WTC11 (cell line): Measurements from ENCODE around the gene CSF1R. TPM values are rescaled to one million over a fixed set of nuclear protein-coding genes. Genes with fewer than 3 reads are reported as not detected.

Experiments used
- ATAC-seq: fragments of 200-7000 bp; cut with Tn5 transposase; 2 replicates; pipeline ENCODE4 v1.10.0; 2021; ENCODE audit warnings: mild to moderate bottlenecking, moderate library complexity
- CTCF ChIA-PET: fragments of 300-600 bp; sonication (Branson Sonifier 250); formaldehyde crosslinking; loops from one replicate; lab custom pipeline; 2021; ENCODE audit warnings: antibody characterized with exemption; lab: Charles Lee
- POLR2A ChIA-PET: fragments of 350-600 bp; sonication (Branson Sonifier 250); formaldehyde crosslinking; loops from one replicate; lab custom pipeline; 2021; ENCODE audit warnings: antibody characterized with exemption; lab: Charles Lee
- DNase-seq: peaks from one replicate; pipeline ENCODE4 v3.0.0; 2021; ENCODE audit warnings: low spot score
- H3K27ac Mint-ChIP-seq: 2 replicates; pipeline ENCODE4 v1.8.0; 2021; ENCODE audit warnings: mixed read lengths
- H3K27me3 Mint-ChIP-seq: 2 replicates; pipeline ENCODE4 v1.8.0; 2021; ENCODE audit warnings: low read depth, mild to moderate bottlenecking, moderate library complexity, mixed read lengths
- H3K36me3 Mint-ChIP-seq: 2 replicates; pipeline ENCODE4 v1.8.0; 2021; ENCODE audit warnings: mixed read lengths
- H3K4me1 Mint-ChIP-seq: 2 replicates; pipeline ENCODE4 v1.8.0; 2022; ENCODE audit warnings: mixed read lengths
- H3K4me3 Mint-ChIP-seq: 2 replicates; pipeline ENCODE4 v1.8.0; 2021; ENCODE audit warnings: mild to moderate bottlenecking, moderate library complexity, mixed read lengths
- H3K9me3 Mint-ChIP-seq: 2 replicates; pipeline ENCODE4 v1.8.0; 2021; ENCODE audit warnings: mixed read lengths
- ARID4B ChIP-seq: sonication (generic); formaldehyde crosslinking; IDR thresholded peaks from 2 replicates; pipeline ENCODE4 v1.8.0; 2023; ENCODE audit warnings: missing genetic modification reagents, mild to moderate bottlenecking, borderline replicate concordance
- ATF2 ChIP-seq: sonication (generic); formaldehyde crosslinking; IDR thresholded peaks from 2 replicates; pipeline ENCODE4 v1.8.1; 2022; ENCODE audit warnings: low read depth, missing genetic modification reagents, borderline replicate concordance
- CDX4 ChIP-seq: fragments of 250-450 bp; sonication (Bioruptor Pico); IDR thresholded peaks from 2 replicates; pipeline ENCODE4 v1.9.0; 2021; ENCODE audit warnings: moderate library complexity, mild to moderate bottlenecking, inconsistent platforms, borderline replicate concordance
- ESRRA ChIP-seq: sonication (generic); formaldehyde crosslinking; IDR thresholded peaks from 2 replicates; pipeline ENCODE4 v1.8.1; 2022; ENCODE audit warnings: mild to moderate bottlenecking, missing genetic modification reagents, borderline replicate concordance
- FOXP4 ChIP-seq: sonication (generic); formaldehyde crosslinking; IDR thresholded peaks from 2 replicates; pipeline ENCODE4 v1.8.0; 2022; ENCODE audit warnings: mild to moderate bottlenecking, missing genetic modification reagents
- MYBL2 ChIP-seq: sonication (generic); formaldehyde crosslinking; IDR thresholded peaks from 2 replicates; pipeline ENCODE4 v1.8.1; 2023; ENCODE audit warnings: mild to moderate bottlenecking, moderate library complexity, missing genetic modification reagents
- NFE2L1 ChIP-seq: sonication (generic); formaldehyde crosslinking; IDR thresholded peaks from 2 replicates; pipeline ENCODE4 v1.8.1; 2023; ENCODE audit warnings: missing genetic modification reagents
- SMAD4 ChIP-seq: sonication (generic); formaldehyde crosslinking; IDR thresholded peaks from 2 replicates; pipeline ENCODE4 v1.8.0; 2022; ENCODE audit warnings: mild to moderate bottlenecking, missing genetic modification reagents
- SP1 ChIP-seq: sonication (generic); formaldehyde crosslinking; conservative IDR thresholded peaks from 2 replicates; pipeline ENCODE4 v1.8.1; 2022; ENCODE audit warnings: missing genetic modification reagents
- USF2 ChIP-seq: sonication (generic); formaldehyde crosslinking; IDR thresholded peaks from 2 replicates; pipeline ENCODE4 v1.8.1; 2023; ENCODE audit warnings: mild to moderate bottlenecking, missing genetic modification reagents, moderate library complexity
- ZBTB21 ChIP-seq: sonication (generic); formaldehyde crosslinking; IDR thresholded peaks from 2 replicates; pipeline ENCODE4 v1.8.1; 2023; ENCODE audit warnings: mild to moderate bottlenecking, missing genetic modification reagents, borderline replicate concordance
- ZBTB43 ChIP-seq: sonication (generic); formaldehyde crosslinking; IDR thresholded peaks from 2 replicates; pipeline ENCODE4 v1.8.1; 2023; ENCODE audit warnings: mild to moderate bottlenecking, missing genetic modification reagents
- ZNF121 ChIP-seq: sonication (generic); formaldehyde crosslinking; IDR thresholded peaks from 2 replicates; pipeline ENCODE4 v1.8.0; 2023; ENCODE audit warnings: missing genetic modification reagents
- ZNF416 ChIP-seq: fragments of 250-450 bp; sonication (Bioruptor Pico); IDR thresholded peaks from 2 replicates; pipeline ENCODE4 v1.9.0; 2021; ENCODE audit warnings: mild to moderate bottlenecking, inconsistent platforms
- total RNA-seq: library from RNA; stranded (reverse); gene quantifications from 3 replicates; pipeline ENCODE4 v1.2.3, GENCODE V29; 2021
- TF ChIP-seq, protein P1 (sequence below): fragments of 250-450 bp; sonication (Bioruptor Pico); IDR thresholded peaks from 2 replicates; pipeline ENCODE4 v1.9.0; 2021; ENCODE audit warnings: mild to moderate bottlenecking
- TF ChIP-seq, protein P2 (sequence below): sonication (generic); formaldehyde crosslinking; IDR thresholded peaks from 2 replicates; pipeline ENCODE4 v1.8.1; 2022; ENCODE audit warnings: mild to moderate bottlenecking, moderate library complexity, missing genetic modification reagents
- TF ChIP-seq, protein P3 (sequence below): sonication (generic); formaldehyde crosslinking; IDR thresholded peaks from 2 replicates; pipeline ENCODE4 v1.8.0; 2022; ENCODE audit warnings: mild to moderate bottlenecking, missing genetic modification reagents

CSF1R gene
- total RNA-seq, 1 experiment from 2014 or later = 0.20 TPM

DNA sequence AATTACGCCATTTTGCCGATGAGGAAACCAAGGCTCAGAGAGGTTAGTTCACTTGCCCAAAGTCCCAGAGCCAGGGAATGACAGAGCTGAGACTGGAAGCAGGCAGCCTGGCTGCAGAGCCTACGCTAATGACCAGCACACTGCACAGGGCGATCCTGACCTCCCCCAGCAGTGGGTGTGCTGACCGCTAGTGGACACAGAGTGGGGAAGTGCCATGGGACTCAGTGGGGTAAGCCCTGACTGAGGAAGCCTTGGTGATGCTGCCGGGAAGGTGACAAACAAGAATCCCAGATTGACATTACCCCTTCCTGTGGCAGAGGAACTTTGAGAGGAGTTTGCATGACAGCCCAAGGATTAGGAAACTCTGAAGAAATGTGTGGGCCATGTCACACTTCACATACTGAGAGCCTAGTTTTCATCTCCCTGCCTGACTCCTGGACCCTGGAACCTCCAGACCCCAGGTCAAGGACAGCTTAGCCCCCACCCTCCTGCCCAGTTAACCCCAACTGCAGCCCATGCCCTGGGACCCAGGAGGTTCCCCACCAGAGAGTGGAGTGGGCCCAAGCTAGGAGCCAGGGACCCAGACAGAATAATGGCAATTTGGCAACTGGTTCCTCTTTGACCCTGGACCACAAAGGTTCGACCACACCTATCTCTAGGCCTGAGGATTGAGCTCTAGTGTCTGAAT, 19.7 kb upstream of the CSF1R start:
- Mint-ChIP-seq H3K27ac (no peak overlapping the region), H3K4me3 (no peak overlapping the region), H3K27me3 (no peaks in the 10 kb centered on the region), H3K36me3 (no peaks in the 10 kb centered on the region), H3K4me1 (0 out of 2 replicates have a peak, but pooled peaks cover 2% of the 10 kb centered on the region), H3K9me3 (no peaks in the 10 kb centered on the region)
- no peak for ATAC-seq
- DNase-seq = no peak
- CTCF ChIA-PET = interaction anchor here (0.8 to 1.5 kb wide), 2 partner anchors 24 to 70 kb away, joined by 3 read pairs; no protein-coding TSS in a partner anchor
- TF ChIP-seq, protein P1, sequence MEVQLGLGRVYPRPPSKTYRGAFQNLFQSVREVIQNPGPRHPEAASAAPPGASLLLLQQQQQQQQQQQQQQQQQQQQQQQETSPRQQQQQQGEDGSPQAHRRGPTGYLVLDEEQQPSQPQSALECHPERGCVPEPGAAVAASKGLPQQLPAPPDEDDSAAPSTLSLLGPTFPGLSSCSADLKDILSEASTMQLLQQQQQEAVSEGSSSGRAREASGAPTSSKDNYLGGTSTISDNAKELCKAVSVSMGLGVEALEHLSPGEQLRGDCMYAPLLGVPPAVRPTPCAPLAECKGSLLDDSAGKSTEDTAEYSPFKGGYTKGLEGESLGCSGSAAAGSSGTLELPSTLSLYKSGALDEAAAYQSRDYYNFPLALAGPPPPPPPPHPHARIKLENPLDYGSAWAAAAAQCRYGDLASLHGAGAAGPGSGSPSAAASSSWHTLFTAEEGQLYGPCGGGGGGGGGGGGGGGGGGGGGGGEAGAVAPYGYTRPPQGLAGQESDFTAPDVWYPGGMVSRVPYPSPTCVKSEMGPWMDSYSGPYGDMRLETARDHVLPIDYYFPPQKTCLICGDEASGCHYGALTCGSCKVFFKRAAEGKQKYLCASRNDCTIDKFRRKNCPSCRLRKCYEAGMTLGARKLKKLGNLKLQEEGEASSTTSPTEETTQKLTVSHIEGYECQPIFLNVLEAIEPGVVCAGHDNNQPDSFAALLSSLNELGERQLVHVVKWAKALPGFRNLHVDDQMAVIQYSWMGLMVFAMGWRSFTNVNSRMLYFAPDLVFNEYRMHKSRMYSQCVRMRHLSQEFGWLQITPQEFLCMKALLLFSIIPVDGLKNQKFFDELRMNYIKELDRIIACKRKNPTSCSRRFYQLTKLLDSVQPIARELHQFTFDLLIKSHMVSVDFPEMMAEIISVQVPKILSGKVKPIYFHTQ (CRISPR knock-in tag) = no peak
- no peak for TF ChIP-seq CDX4 (CRISPR knock-in tag)
- no peak for TF ChIP-seq ATF2 (CRISPR knock-in tag)
- TF ChIP-seq, protein P2, sequence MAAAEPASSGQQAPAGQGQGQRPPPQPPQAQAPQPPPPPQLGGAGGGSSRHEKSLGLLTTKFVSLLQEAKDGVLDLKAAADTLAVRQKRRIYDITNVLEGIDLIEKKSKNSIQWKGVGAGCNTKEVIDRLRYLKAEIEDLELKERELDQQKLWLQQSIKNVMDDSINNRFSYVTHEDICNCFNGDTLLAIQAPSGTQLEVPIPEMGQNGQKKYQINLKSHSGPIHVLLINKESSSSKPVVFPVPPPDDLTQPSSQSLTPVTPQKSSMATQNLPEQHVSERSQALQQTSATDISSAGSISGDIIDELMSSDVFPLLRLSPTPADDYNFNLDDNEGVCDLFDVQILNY (CRISPR knock-in tag) = no peak
- TF ChIP-seq FOXP4 (CRISPR knock-in tag) = no peak
- TF ChIP-seq, protein P3, sequence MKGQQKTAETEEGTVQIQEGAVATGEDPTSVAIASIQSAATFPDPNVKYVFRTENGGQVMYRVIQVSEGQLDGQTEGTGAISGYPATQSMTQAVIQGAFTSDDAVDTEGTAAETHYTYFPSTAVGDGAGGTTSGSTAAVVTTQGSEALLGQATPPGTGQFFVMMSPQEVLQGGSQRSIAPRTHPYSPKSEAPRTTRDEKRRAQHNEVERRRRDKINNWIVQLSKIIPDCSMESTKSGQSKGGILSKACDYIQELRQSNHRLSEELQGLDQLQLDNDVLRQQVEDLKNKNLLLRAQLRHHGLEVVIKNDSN (CRISPR knock-in tag) = no peak
- TF ChIP-seq ESRRA = no peak
- TF ChIP-seq ZBTB21 (CRISPR knock-in tag) = no peak
- no peak for TF ChIP-seq ARID4B (CRISPR knock-in tag)
- no peak for TF ChIP-seq MYBL2 (CRISPR knock-in tag)
- TF ChIP-seq NFE2L1 (CRISPR knock-in tag) = no peak
- TF ChIP-seq SMAD4 = no peak
- TF ChIP-seq SP1 (CRISPR knock-in tag) = no peak
- TF ChIP-seq USF2 (CRISPR knock-in tag) = no peak
- no peak for TF ChIP-seq ZBTB43
- TF ChIP-seq ZNF121 (CRISPR knock-in tag) = no peak
- TF ChIP-seq ZNF416 (CRISPR knock-in tag) = no peak
- POLR2A ChIA-PET = no interaction called here
